ENCODE measurements around the gene TSPAN7. TPM values are rescaled to one million over a fixed set of nuclear protein-coding genes. Genes with fewer than 3 reads are reported as not detected.

TSPAN7 gene
- total RNA-seq, 1 experiment from 2014 or later: 1.7 TPM

GRCh38 chrX:38732866-38733265, 171.5 kb downstream of the TSPAN7 start:
- Mint-ChIP-seq H3K4me3 (ENCODE audit: unreplicated experiment) (no peak overlapping the region), H3K27me3 (ENCODE audit: insufficient read depth, unreplicated experiment) (peaks cover 9% of the 10 kb centered on the region), H3K4me1 (ENCODE audit: low read depth, unreplicated experiment) (no peaks in the 10 kb centered on the region), H3K27ac (ENCODE audit: unreplicated experiment) (no peak overlapping the region), H3K36me3 (ENCODE audit: insufficient read depth, unreplicated experiment) (no peaks in the 10 kb centered on the region), H3K9me3 (ENCODE audit: unreplicated experiment) (no peaks in the 10 kb centered on the region)
- POLR2A ChIA-PET: no interaction called here
- DNase-seq: no peak
- Histone ChIP-seq H3K27me3 (replicated peaks; ENCODE audit: control insufficient read depth, insufficient read depth, low read length) (no peaks in the 10 kb centered on the region), H3K4me1 (no peaks in the 10 kb centered on the region), H3K36me3 (ENCODE audit: control insufficient read depth, insufficient read depth, low read length) (no peaks in the 10 kb centered on the region), H3K4me3 (ENCODE audit: low read depth, low read length) (no peak overlapping the region), H3K9me3 (no peaks in the 10 kb centered on the region)
- CTCF ChIA-PET: no interaction called here
- BruUV-seq (replicated peaks): no TSS peak
- intact Hi-C loops (cut with micrococcal nuclease; ENCODE audit: unreplicated experiment): no loop called here
- TF ChIP-seq, protein P1, sequence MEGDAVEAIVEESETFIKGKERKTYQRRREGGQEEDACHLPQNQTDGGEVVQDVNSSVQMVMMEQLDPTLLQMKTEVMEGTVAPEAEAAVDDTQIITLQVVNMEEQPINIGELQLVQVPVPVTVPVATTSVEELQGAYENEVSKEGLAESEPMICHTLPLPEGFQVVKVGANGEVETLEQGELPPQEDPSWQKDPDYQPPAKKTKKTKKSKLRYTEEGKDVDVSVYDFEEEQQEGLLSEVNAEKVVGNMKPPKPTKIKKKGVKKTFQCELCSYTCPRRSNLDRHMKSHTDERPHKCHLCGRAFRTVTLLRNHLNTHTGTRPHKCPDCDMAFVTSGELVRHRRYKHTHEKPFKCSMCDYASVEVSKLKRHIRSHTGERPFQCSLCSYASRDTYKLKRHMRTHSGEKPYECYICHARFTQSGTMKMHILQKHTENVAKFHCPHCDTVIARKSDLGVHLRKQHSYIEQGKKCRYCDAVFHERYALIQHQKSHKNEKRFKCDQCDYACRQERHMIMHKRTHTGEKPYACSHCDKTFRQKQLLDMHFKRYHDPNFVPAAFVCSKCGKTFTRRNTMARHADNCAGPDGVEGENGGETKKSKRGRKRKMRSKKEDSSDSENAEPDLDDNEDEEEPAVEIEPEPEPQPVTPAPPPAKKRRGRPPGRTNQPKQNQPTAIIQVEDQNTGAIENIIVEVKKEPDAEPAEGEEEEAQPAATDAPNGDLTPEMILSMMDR (IDR thresholded peaks at IDR 0.05; ENCODE audit: insufficient read depth in 1 of 2, low read depth in 1 of 2, low read length in 1 of 2, severe bottlenecking in 1 of 2, unreplicated experiment in 1 of 2): no peak

Other genes with a start within 250 kb of the TSPAN7 start
- gene RPGR, start 234.0 kb upstream of the TSPAN7 start, total RNA-seq (2022): 8.0 and 8.5 TPM in 2 replicates
- gene OTC, start 208.9 kb upstream of the TSPAN7 start, total RNA-seq (2022): not detected in 2 replicates
- gene MID1IP1, start 239.9 kb downstream of the TSPAN7 start, total RNA-seq (2022): 35.5 and 40.6 TPM in 2 replicates

Data from Caco-2 (cell line).